ENCODE results near the gene KLHL8. TPM values are rescaled to one million over a fixed set of nuclear protein-coding genes. Genes with fewer than 3 reads are reported as not detected.

KLHL8 gene
- total RNA-seq, 1 donor from 2014 or later: 9.1 TPM

DNA sequence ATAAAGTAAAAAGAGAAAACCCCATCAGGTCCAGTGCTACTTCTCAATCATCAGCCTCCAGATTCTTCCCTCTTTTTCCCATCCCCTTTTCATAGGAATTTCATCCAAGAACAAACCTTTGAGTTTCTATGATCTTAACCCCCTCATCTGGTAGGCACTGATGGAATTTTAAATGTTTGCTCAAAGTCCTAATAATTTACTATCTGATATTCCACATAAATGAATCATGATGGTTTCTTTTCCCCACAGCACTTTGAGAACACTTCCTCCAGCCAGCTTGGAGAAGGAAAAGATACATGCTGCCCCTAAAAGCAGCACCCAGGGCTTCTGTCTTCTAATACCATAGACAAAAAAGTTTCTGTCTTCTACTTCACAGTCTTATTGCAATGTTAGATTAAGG is 19.4 kb upstream of the KLHL8 start:
- H3K27ac ChIP-seq: peak overlapping the region; percentile 32
- H3K27me3 ChIP-seq: no peaks in the 10 kb centered on the region
- H3K36me3 ChIP-seq: no peaks in the 10 kb centered on the region
- intact Hi-C loops (cut with DNase I): loop anchor here (10.0 kb wide), 1 partner anchor 75 kb away; no protein-coding TSS in a partner anchor
- no peak overlapping the region for H3K4me3 ChIP-seq
- peaks cover 8% of the 10 kb centered on the region for H3K9me3 ChIP-seq
- DNase-seq (ENCODE audit: extremely low spot score in 2 of 2): no peak
- no peak for TF ChIP-seq POLR2A (IDR thresholded peaks at IDR 0.05)
- TF ChIP-seq, protein P1, sequence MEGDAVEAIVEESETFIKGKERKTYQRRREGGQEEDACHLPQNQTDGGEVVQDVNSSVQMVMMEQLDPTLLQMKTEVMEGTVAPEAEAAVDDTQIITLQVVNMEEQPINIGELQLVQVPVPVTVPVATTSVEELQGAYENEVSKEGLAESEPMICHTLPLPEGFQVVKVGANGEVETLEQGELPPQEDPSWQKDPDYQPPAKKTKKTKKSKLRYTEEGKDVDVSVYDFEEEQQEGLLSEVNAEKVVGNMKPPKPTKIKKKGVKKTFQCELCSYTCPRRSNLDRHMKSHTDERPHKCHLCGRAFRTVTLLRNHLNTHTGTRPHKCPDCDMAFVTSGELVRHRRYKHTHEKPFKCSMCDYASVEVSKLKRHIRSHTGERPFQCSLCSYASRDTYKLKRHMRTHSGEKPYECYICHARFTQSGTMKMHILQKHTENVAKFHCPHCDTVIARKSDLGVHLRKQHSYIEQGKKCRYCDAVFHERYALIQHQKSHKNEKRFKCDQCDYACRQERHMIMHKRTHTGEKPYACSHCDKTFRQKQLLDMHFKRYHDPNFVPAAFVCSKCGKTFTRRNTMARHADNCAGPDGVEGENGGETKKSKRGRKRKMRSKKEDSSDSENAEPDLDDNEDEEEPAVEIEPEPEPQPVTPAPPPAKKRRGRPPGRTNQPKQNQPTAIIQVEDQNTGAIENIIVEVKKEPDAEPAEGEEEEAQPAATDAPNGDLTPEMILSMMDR (IDR thresholded peaks at IDR 0.05): no peak
- TF ChIP-seq POLR2AphosphoS5 (IDR thresholded peaks at IDR 0.05; ENCODE audit: insufficient read depth in 1 of 2, low read depth in 1 of 2): no peak
- H3K4me1 ChIP-seq: peaks cover 7% of the 10 kb centered on the region

DNA sequence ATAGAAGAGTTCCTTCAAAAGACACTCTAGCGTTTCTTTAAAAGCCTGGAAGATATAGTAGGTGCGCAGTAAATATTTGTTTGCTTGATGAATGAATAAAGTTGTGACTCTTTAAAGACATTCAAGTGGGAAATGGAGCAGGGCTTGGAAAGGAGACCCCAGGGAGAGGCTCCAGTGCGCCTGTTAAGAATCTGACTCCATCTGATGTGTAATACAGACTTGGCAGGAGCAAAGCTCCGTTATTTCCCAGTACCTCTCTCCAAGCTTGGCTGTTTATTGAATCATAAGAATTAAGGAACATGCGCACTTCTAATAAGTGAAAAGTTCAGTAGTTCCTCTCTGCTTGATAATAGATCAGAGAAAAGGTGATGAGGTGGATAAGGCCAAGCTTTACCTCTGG is 18.8 kb upstream of the KLHL8 start:
- H3K27ac ChIP-seq: no peak overlapping the region
- intact Hi-C loops (cut with DNase I): loop anchor here (10.0 kb wide), 1 partner anchor 74 kb away; no protein-coding TSS in a partner anchor

DNA sequence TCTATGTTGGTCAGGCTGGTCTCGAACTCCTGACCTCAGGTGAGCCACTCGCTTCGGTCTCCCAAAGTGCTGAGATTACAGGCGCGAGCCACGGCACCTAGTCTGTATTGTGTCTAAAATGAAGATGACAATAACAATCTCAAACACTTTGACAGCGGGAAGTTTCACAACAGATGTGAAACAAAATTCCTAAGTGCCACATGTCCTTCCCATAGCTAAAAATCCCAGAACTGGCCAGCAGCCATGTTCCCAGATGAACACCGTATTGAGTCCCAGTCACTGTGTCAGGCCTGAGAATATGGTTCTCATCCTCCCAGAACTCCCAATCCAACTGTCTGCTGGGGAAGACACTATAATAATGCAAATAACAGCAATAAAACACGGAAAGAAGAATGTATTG is 16.4 kb upstream of the KLHL8 start:
- Histone ChIP-seq H3K27me3 (no peaks in the 10 kb centered on the region), H3K27ac (no peak overlapping the region), H3K36me3 (no peaks in the 10 kb centered on the region), H3K4me3 (no peak overlapping the region), H3K4me1 (peaks cover 7% of the 10 kb centered on the region), H3K9me3 (no peaks in the 10 kb centered on the region)
- intact Hi-C loops (cut with DNase I): loop anchor here (10.0 kb wide), 1 partner anchor 72 kb away; no protein-coding TSS in a partner anchor
- TF ChIP-seq, protein P1 (IDR thresholded peaks at IDR 0.05): no peak
- TF ChIP-seq POLR2AphosphoS5 (IDR thresholded peaks at IDR 0.05; ENCODE audit: insufficient read depth in 1 of 2, low read depth in 1 of 2) (no peak), POLR2A (IDR thresholded peaks at IDR 0.05) (no peak)
- no peak for DNase-seq (ENCODE audit: extremely low spot score in 2 of 2)

More for the DNA sequence above, 18.8 kb upstream of the KLHL8 start:
- Histone ChIP-seq H3K4me1 (peaks cover 7% of the 10 kb centered on the region), H3K4me3 (no peak overlapping the region), H3K36me3 (no peaks in the 10 kb centered on the region), H3K9me3 (peaks cover 8% of the 10 kb centered on the region), H3K27me3 (no peaks in the 10 kb centered on the region)
- no peak for TF ChIP-seq POLR2AphosphoS5 (IDR thresholded peaks at IDR 0.05; ENCODE audit: insufficient read depth in 1 of 2, low read depth in 1 of 2)
- no peak for DNase-seq (ENCODE audit: extremely low spot score in 2 of 2)

DNA sequence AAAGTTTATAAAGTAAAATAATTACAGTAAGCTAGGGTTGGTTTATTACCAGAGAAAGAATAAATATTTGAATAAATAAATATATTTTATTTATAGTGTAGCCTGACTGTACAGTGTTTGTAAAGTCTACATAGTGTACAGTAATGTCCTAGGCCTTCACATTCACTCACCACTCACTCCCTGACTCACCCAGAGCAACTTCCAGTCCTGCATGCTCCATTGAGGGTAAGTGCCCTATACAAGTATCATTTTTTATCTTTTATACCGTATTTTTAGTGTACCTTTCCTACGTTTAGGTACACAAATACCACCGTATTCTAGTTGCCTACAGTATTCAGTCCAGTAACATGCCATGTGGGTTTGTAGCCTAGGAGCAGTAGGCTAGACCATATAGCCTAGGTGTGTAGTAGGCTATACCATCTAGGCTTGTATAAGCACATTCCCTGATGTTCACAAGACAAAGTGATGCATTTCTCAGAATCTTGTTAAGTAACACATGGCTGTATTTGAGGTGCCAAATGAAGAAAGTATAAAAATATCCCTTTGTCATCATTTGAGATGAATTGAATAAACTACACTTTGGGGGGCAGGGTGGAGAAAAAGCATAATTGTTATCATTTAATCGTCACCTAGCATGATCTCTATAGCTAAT is 14.7 kb upstream of the KLHL8 start:
- peaks cover 3% of the 10 kb centered on the region for H3K4me1 ChIP-seq
- H3K27ac ChIP-seq: peak overlapping the region; percentile 57
- H3K27me3 ChIP-seq: no peaks in the 10 kb centered on the region
- no peaks in the 10 kb centered on the region for H3K9me3 ChIP-seq
- no peak for DNase-seq (ENCODE audit: extremely low spot score in 2 of 2)
- H3K4me3 ChIP-seq: peak overlapping the region; percentile 34 to 39
- intact Hi-C loops (cut with DNase I): loop anchor here (10.0 kb wide), 1 partner anchor 70 kb away; no protein-coding TSS in a partner anchor
- TF ChIP-seq POLR2A (IDR thresholded peaks at IDR 0.05): no peak
- no peak for TF ChIP-seq POLR2AphosphoS5 (IDR thresholded peaks at IDR 0.05; ENCODE audit: insufficient read depth in 1 of 2, low read depth in 1 of 2)
- TF ChIP-seq, protein P1 (IDR thresholded peaks at IDR 0.05): no peak
- no peaks in the 10 kb centered on the region for H3K36me3 ChIP-seq

DNA sequence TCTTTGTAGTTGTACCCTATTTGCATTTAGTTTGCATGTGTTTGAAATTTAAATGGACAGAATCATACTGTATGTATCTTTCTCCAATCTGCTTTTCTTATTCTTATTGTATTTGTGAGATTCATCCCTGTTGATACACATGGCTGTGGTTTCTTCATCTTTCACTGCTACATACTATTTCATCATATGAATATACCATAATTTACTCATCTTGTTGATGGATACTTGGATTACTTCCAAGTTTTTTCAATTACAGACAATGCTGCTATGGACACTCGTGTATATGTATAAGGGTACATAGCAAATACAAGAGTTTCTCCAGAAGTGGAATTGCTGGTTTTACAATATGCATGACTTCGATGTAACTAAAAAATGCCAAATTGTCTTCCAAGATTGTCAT is 11.8 kb upstream of the KLHL8 start:
- no peaks in the 10 kb centered on the region for H3K4me1 ChIP-seq
- no peak for TF ChIP-seq POLR2AphosphoS5 (IDR thresholded peaks at IDR 0.05; ENCODE audit: insufficient read depth in 1 of 2, low read depth in 1 of 2)
- TF ChIP-seq POLR2A (IDR thresholded peaks at IDR 0.05): no peak
- TF ChIP-seq, protein P1 (IDR thresholded peaks at IDR 0.05): no peak
- intact Hi-C loops (cut with DNase I): loop anchor here (10.0 kb wide), 1 partner anchor 67 kb away; no protein-coding TSS in a partner anchor
- no peaks in the 10 kb centered on the region for H3K9me3 ChIP-seq
- no peak for DNase-seq (ENCODE audit: extremely low spot score in 2 of 2)
- H3K27me3 ChIP-seq: no peaks in the 10 kb centered on the region
- H3K4me3 ChIP-seq: no peak overlapping the region
- H3K36me3 ChIP-seq: no peaks in the 10 kb centered on the region
- no peak overlapping the region for H3K27ac ChIP-seq
